GM21447 (cell line): ENCODE data around the gene TGFBR3.
"Not testable (repeated sequence)": the region's sequence is repeated elsewhere in the genome, so short reads cannot be mapped to it uniquely, and the experiment has no call there.

Experiments used
- ATAC-seq: cut with Tn5 transposase; IDR thresholded peaks from one replicate; pipeline ENCODE4 v1.9.1; 2021; ENCODE audit not compliant: unreplicated experiment

TGFBR3 gene

DNA sequence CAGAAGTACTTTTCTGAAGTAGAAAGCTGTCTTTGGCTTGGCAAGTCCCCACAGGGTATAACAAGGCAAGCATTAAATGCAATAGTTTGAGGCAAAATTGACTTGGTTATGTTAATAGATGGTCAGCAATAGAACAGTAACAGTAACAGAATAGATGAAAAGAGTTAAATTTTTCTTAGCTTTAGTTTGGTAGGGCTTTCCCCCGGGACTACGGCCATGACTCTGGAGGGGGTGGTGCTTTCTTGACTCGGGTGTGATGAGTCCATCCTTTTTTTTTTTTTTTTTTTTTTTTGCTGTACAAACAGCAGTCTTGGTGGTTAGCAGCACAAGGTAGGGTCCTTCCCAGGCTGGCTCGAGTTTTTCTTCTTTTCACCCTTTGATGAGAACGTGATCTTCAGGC, 219.3 kb downstream of the TGFBR3 start:
- not testable (repeated sequence) for ATAC-seq

DNA sequence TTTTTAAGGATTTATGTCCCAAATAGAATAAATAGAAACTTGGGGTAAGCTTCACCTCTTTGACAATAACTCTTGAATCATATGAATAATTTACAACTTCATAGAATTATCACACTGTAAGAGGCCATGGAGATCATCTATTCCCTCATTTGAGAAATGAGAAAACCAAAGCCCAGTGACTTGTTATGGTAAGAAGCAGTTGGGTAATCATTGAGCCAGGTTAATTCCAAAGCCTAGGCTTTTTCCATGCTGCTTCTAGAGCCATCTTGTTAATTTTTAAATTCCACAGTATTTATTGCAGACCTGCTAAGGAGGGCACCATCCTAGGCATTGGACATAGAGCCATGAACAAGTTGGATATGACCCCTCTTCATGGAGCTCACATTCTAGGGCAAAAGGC, 224.8 kb downstream of the TGFBR3 start:
- ATAC-seq = no peak

DNA sequence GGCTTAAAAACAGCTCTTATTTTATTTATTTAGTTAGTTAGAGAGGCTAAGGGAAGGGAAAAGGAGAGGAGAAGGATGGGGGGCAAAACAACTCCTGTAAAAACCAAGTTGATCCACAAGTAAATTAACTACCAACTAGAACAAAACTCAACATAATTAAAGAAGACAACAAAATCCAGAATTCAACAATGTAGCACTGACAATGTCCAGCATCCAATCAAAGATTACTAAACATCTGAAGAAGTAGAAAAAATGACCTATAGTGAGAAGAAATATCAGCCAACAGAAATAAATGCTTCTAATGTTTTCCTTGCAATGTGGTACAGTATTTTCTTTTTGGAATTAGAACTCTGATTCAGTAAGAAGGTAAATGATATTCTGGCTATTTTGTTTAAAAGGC, 225.2 kb downstream of the TGFBR3 start:
- no peak for ATAC-seq

DNA sequence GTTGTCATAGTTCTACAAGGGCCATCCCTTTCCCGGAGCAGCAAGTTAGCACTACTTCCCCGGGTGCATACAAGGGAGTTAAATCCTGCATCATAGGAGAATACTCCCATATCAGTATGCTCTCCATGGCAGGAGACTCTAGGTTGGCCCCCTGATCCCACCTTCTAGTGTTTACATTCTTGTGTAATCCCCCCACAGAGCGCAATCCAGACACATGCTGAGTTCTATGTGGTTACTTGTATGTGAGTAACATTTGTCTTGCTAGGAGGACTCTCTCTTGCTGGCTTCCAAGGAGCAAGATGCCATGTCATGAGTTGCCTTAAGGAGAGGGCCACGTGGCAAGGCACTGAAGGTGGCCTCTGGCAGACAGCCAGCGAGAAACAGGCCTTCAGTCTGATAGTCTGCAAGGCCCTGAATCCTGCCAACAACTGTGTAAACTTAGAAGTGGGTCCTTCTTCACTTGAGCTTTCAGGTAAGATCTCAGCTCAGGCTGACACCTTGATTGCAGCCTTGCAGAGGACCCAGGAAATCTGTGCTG, 230.0 kb downstream of the TGFBR3 start:
- no peak for ATAC-seq

DNA sequence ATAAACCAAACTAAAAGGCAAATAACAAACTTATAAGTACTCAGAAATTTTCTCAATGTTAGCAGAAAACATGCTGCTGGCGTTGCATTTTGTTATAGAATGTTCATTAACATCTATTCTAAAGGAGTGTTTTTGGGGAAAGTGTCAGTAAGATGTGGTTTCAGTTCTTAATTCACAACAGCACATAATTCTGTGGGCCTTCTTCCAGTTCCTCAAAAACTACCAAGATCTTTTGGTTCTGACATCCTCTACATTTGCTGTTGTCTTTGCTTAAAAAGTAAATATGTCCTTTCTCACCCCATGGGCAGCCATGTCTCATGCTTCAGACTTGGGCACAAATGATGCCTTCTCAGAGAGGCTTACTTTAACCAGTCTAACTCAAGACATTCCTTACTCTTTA, 232.8 kb downstream of the TGFBR3 start:
- ATAC-seq = peak; percentile 77

DNA sequence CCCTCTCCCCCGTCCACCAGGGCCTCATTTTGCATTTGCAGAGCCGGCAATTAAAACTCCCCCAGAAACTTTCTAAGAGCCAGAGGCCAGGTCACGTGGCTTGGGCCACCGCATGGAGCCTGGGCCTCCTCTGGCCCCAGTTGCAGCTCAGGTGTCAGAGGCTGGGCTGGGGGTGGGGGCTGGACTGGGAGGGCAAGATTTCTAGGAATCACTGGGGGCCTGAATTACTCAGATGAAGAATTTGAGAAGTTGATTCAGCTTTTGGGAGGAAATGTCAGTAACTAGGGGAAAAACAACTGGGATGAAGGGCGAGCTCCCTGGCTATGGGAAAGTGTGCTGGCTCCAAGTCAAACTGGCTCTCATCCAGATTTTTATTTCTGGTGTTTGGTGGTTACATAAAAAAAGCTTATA, 234.3 kb downstream of the TGFBR3 start:
- ATAC-seq = no peak

DNA sequence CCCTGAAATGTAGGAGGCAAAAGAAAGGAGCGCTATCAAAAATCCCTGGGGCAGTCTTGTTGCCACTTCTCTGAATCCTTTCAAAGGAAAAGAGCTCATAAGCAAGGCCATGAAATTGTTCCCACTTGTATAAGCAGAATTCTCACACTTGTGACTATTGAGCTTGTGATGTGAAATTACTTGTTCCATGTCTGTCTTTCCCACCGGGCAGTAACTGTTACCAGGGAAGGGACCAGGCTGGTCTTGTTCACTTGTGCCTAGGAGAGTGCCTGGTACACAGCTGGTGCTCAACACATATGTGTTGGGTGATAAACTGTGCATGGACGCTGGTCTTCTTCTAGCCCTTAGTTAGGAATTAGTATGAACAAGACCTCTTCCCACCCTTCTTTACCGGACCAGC, 234.7 kb downstream of the TGFBR3 start:
- no peak for ATAC-seq

DNA sequence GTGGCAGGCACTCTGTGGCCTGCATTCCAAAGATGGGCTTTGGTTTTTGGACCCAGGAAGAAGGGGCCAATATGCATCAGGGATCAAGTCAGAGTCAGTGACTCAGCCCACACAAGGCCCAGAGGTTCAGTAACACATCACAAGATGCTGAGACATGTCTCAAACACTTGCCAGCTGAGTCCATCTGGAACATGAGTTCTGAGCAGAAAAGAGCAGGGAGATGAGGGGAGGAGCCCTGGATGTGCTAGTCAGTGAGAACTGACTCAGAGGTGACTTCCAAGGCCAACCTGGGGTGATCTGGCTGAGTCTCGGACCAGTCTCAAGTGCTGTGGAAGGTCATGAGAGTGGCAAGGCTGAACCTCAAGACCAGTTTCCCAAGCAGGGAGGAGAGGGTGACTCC, 235.2 kb downstream of the TGFBR3 start:
- no peak for ATAC-seq

DNA sequence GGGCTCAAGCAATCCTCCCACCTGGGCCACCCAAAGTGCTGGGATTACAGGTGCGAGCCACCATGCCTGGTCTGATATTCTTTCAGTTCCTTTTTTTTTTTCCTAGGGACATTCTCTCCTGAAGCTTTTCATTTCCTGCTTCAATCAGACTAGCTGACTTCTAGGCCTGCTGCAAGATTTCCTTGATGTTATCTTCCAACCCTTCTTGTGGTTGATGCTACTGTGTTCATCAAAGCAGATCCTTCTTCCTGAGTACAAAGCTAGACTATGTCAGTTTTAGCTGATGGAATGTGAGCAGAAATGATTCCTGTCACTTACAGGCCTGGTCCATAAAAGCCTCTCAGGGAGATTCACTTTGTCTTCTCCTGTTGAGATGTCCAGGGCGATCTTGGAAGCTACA, 238.9 kb downstream of the TGFBR3 start:
- no peak for ATAC-seq

DNA sequence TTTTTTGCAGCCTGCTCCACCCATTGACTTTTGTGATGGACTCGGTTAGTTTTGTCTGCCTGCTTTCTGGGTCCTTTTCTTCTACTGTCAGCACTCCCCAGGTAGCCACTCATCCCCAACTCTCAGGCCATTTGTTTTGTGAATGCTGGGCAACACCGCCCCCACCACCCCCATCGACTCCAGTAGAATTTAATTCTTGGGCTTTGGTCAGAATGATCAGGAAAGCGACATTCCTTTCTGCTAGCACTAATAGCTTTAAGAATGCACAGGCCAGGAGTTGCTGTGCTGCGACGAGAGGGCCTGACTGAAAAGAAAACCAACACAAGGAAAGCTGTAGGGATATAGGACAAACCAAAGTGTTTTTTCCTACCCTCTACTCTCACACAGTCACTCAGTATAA, 240.9 kb downstream of the TGFBR3 start:
- no peak for ATAC-seq

DNA sequence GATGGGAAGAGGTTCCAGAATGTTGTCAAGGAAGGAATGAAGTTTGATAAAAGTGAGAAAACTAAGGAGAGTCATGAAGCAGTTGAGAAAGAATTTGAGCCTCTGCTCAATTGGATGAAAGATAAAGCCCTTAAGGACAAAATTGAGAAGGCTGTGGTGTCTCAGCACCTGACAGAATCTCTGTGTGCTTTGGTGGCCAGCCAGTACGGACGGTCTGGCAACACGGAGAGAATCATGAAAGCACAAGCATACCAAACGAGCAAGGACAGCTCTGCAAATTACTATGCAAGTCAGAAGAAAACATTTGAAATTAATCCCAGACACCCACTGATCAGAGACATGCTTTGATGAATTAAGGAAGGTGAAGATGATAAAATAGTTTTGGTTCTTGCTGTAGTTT, 242.5 kb downstream of the TGFBR3 start:
- ATAC-seq = no peak

DNA sequence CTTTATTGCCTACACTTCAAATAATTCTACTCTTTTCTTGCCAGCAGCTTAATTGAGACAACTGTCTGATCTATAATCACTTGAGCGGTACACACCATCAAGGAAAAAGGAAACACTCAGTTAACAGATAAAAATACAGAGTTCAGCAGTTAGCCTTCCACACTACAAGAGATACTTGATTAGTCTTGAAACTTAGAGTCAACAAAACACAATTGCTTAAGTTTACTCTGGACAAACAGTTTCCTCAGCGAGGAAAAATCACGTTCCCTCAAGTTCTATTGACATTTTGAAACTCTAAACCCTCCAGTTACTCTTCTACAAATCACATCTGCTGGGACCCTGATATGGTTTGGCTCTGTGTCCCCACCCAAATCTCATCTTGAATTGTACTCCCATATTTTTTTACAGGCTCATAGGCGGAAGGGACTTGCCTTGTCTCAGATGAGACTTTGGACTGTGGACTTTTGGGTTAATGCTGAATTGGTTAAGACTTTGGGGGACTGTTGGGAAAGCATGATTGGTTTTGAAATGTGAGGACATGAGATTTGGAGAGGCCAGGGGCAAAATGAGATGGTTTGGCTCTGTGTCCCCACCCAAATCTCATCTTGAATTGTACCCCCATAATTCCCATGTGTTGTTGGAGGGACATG, 244.9 kb downstream of the TGFBR3 start:
- no peak for ATAC-seq

DNA sequence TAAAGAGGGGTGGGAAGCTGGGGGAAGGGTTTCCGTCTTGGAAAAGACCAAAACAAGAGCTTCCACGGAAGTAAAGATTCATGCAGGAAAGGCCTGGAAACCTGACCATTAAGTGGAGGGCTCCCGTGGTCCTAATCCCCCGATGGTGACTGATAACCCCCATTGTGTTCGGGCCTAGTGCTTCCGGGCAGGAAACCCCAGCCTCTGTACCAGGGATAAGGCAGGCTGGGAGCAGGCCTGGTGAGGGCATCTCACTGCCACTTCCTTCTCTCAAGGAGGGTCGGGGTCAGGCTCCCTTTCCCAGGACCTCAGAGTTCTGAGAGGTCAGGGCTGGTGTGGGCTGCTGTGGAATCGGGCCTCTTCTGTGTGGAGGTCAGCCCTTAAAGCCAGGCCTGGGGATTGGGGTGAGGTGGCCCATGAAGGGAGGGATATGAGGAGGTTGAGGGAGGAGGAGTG, 248.4 kb downstream of the TGFBR3 start:
- no peak for ATAC-seq

DNA sequence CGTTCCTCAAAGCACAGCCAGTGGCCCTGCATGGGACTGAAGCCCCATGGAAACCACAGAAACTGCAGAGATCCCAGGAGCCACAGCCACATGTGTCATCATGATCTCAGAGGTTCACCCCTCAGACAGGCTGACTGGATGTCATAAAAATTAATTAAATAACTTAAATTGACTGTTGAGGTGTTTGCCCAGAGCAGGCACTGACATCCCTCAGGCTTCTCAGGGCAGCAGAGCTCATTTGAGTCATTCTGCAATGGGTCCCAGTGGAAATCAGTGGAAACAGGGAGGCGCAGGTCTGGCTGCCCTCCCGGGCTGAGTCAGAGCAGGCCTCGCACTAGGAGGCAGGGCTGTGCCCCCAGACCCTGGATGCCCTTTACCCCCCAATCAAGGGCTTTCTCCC, 250.2 kb downstream of the TGFBR3 start:
- no peak for ATAC-seq

DNA sequence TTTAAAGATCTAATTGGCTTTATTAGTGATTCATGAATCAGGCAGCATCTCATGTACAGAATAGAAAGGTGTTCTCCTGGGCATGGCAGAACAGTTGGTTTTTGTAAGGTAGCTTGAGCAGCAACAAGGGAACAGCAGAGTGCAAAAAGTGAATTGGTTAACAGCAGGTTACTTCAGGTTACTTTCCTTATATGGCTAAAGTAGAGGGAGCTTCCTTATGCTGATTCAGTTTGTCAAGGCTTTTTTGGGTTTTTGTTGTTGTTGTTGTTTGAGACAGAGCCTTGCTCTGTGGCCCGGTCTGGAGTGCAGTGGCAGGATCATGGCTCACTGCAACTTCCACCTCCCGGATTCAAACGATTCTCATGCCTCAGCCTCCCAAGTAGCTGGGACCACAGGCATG, 252.5 kb downstream of the TGFBR3 start:
- ATAC-seq = no peak

DNA sequence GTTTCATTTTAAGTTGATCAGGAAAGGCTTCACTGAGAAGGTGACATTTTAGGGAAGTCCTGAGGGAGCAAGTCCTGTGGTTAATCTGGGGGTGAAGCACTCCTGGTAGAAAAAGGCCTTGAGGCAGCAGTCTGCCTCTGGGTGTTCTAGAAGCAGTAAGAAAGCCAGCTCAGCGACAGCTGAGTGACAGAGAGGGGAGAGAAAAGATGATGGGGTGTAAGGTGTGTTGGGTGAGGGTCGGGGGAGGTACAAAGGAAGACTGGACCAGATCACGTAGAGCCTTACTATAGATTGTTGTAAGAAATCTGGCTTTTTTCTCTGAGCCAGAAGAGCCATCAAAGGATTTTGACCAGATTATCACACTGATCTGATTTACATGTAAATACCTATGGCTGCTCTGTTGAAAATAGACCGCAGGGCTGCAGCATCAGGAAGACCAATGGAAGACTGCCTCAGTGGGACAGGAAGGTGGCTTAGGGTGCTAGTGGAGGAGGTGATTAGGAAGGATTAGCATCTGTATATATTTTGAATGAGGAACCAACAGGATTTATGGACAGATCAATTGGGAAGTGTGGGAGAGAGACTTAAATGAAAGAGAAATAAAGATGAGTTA, 254.1 kb downstream of the TGFBR3 start:
- no peak for ATAC-seq

DNA sequence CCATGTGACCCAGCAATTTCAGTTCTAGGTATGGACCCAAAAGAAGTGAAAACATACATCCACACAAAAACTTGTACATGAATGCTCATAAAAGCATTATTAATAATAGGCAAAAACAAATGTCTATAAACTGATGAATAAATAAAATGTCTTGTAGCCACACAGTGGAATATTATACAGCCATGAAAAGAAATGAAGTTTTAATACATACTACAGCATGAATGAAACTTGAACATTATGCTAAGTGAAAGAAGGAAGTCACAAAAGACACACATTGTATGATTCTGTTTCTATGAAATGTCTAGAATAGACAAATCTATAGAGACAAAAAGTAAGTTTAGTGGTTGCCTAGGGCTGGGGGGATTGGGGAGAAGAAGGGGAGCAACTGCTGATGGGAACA, 255.1 kb downstream of the TGFBR3 start:
- no peak for ATAC-seq
